GM12875 (cell line): ENCODE data around the gene FRAS1.

Experiments
- H3K4me3 ChIP-seq: one replicate; pipeline ENCODE4 v1.5.1; 2011; ENCODE audit warnings: low read depth, low read length, control low read depth
- TF ChIP-seq, protein P1 (sequence below): IDR thresholded peaks from 2 replicates; pipeline ENCODE4 v1.5.1; 2011; ENCODE audit warnings: low read depth, mild to moderate bottlenecking, control low read depth, inconsistent platforms, low read length, moderate library complexity, borderline replicate concordance; ENCODE audit not compliant: insufficient read depth

Gene FRAS1

DNA sequence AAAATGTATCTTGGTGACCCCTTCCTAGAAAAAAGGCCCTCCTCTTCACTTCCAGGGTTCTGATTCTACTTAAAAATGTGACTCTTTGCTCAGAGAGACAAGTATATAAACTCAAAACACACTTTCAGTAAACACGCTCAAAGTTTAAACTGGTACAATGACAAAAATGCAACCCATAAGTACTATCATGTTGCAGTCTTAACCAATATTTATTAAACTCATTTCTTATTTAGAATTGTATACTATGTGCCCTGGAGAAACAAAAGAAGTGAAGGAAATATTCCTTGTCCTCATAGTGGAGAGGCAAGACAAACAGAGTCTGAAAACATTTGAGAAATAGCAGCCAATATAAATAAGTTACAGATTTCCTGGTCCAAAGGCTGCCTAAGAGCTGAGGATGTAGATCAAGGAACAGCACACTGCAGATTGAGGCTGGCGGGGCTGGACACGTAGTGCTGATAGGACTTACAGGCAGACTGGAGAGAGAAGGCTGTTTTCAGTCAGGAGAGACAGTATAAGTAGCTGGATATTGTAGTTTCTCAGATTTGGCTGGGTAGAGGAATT, 455.3 kb downstream of the FRAS1 start:
- TF ChIP-seq, protein P1, sequence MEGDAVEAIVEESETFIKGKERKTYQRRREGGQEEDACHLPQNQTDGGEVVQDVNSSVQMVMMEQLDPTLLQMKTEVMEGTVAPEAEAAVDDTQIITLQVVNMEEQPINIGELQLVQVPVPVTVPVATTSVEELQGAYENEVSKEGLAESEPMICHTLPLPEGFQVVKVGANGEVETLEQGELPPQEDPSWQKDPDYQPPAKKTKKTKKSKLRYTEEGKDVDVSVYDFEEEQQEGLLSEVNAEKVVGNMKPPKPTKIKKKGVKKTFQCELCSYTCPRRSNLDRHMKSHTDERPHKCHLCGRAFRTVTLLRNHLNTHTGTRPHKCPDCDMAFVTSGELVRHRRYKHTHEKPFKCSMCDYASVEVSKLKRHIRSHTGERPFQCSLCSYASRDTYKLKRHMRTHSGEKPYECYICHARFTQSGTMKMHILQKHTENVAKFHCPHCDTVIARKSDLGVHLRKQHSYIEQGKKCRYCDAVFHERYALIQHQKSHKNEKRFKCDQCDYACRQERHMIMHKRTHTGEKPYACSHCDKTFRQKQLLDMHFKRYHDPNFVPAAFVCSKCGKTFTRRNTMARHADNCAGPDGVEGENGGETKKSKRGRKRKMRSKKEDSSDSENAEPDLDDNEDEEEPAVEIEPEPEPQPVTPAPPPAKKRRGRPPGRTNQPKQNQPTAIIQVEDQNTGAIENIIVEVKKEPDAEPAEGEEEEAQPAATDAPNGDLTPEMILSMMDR: no peak
- H3K4me3 ChIP-seq: no peak overlapping the region

DNA sequence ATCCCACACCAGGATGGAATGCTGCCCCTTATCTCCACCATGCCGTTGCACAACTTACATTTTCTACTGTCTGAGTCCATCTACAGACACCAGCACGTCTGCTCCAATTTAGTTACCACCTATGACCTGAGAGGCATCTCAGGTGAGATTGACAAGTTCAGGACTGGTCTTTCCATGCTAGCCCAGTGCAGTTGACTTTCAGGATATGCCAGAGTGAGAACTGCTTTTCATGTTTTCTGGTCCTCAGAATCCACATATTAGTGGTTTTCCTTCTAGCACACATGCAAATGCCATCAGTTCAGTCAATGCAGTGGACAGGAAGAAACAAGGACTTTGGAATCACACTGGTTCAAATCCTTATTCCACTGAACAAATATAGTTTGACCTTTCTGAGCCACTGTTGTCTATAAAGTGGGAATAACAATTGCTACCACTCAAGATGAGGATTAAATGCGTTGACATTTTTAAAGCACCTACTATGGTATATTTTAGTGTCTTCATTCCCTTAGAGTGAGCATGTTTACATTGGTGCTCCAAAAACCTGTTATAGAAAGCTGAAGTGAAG, 456.4 kb downstream of the FRAS1 start:
- H3K4me3 ChIP-seq: no peak overlapping the region
- TF ChIP-seq, protein P1: no peak

DNA sequence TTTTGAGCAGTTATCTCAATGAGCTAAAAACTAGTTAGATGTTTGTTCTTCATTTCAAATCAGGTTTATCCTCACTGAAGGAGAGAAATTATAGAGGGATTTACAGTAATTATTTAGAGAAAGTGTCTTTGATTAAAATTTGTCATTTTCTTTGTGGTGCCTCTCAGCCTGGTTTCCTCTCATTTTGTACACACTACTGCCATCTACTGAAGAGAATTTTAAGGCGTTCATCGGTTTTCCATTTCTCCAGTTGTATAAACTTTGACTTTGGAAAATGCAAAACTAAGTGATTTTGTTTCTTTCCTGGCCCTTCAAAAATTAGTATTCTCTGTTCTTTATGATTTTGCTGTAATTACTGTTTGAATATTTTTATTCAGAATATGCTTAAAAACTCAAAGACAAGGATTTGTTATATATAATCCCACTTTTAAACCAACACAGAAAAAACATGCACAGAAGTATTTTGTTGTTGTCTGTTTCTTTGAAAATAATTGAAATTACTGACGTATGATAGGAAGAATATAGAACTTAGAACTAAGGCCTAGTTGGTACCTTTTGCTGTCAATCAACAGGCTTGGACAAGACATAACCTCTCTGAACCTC, 460.0 kb downstream of the FRAS1 start:
- H3K4me3 ChIP-seq: no peak overlapping the region
- TF ChIP-seq, protein P1: peak; percentile 21; the same call in 1 of the 2 replicates

DNA sequence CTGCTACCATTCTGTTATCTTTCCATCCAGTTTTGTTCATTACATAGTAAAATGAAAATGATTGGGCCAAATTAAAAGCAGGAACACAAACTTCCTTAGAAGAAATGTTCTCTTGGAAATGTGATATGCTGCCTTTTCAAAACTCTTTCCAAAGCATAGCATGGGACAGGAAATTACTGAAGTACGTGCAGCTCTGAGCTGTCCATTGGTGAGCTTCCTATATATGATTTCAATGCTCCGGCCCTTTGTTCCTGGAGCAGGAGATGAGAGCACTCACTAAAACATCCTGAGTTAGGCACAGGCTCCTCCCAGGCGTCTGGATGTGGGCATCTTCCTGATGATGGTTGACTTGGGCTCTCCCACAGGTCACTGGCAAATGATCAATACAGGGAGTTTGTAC, 461.4 kb downstream of the FRAS1 start:
- no peak overlapping the region for H3K4me3 ChIP-seq
- TF ChIP-seq, protein P1: no peak

DNA sequence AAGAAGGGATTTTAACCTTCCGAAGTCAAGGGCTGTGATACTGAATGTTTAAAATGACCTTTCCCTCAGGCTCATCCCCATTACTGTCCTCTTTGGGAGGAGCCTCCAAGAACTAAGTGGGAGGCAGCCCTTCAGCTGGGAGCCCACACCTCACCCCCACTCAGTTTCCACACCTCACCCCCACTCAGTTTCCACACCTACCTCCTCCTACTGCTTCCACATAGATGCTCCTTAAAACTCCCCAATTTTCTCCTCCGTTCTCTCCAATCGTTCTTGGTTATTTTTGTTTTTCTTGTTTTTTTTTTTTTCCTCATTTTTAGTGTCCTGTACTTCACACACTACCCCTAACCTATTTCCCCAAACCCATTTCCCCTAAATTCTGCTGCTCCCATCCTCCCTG, 462.8 kb downstream of the FRAS1 start:
- TF ChIP-seq, protein P1: no peak

DNA sequence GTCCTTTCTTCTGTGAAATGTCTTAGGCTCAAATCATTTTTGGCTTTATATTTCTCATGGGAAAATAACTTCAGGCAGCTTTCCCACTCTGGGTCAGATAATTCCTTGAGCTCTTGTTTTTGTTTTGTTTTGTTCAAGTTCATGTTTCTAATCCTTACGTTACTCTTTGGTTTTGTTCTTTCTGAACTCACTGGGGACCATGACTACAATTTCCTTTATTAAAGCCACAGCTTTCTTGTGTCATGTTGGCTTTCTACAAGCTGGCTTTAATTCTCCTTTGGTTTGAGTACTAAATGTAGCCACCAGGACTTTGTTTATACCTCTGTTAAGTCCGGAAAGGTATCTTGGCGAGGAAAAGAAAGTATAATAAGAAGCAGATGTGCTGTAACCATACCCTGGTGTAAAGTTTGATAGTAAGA, 463.7 kb downstream of the FRAS1 start:
- TF ChIP-seq, protein P1: no peak
- H3K4me3 ChIP-seq: no peak overlapping the region

More for the DNA sequence above, 462.8 kb downstream of the FRAS1 start:
- no peak overlapping the region for H3K4me3 ChIP-seq

DNA sequence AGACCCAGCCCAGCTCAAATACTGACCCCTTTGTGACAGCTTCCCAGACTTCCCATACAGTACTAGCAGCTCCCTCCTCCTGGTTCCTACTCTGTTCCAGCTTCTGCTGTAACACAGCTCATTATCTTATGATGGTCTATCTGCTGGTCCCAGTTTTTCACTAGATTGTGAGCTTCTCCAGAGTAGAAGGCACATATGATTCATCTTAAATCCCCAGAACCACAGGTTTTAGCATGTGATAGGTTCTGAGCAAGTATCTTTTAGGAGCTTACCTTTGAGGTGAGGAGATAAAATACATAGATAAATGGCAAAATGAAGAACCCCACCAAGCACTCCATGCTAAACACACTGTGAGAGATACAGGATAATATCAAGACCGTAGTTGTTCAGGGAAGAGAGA, 466.9 kb downstream of the FRAS1 start:
- H3K4me3 ChIP-seq: no peak overlapping the region
- TF ChIP-seq, protein P1: no peak
